Stimulated activated CD8-positive, alpha-beta memory T cell treated with anti-CD3 and anti-CD28 coated beads, Interleukin-15, amount 100 ng/mL, for 24 hours (primary cell): ENCODE results near the gene CLDN19.
"Not testable (repeated sequence)": the region's sequence is repeated elsewhere in the genome, so short reads cannot be mapped to it uniquely, and the experiment has no call there.

Source experiments
- DNase-seq: peaks from one replicate; pipeline ENCODE4 v3.0.0-alpha.2; 2020; ENCODE audit warnings: low read depth

Gene CLDN19

GRCh38 chr1:42737986-42738677, 1.9 kb downstream of the CLDN19 start:
- DNase-seq = no peak

GRCh38 chr1:42737257-42737656, 2.8 kb downstream of the CLDN19 start:
- no peak for DNase-seq

- DNase-seq = no peak
These were observed 3.4 kb downstream of the CLDN19 start for GRCh38 chr1:42736571-42737200.

GRCh38 chr1:42736152-42736551, 3.9 kb downstream of the CLDN19 start:
- DNase-seq = no peak

DNA sequence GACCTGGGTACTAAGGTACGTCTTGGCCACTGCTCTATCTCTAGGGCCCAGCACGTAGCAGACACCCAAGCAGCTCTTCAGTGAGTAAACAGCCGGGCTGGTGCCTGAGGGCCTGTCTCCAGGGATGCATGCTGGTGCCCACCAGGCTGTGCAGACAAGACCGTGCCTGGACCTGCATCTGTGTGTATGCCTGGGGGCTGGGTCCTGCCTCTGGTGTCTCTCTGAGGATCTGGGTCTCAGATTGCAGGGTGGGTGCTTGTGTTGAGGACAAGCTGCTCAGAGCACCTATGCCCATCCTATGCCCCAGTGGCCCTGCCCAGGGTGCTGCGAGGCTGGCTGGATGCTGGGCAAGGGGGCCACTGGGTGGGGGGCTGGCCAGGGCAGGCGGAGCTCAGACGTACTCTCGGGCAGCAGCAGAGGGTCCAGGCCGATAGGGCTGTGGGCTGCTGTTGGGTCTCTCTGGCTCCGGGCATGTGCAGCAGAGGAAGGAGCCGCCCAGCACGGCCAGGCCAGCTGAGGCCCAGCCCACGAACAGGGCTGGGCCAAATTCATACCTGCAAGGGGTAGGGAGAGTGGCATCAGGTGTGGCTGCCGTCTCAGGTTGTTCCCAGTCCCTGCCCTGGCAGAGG, 4.4 kb downstream of the CLDN19 start:
- DNase-seq = no peak

DNA sequence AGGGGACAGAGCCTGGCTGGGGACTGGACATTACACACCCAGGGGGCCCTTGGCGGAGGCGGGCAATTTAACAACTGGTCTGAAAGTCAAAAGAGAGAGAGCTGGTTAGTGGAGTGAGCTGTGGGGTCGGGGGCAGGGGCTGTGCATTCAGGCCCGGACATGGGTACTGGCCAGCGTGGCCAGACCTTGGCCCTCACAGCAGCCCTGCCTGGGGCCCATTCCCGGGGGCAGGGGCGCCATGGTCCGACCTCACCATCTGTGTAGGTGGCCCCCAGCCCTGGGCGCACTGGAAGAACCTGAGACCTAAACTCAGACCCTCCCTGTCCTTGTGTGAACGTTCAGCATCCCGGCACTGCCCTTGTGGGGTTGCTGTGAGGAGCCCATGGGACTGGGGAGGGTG, 5.0 kb downstream of the CLDN19 start:
- no peak for DNase-seq

GRCh38 chr1:42734201-42735035, 5.6 kb downstream of the CLDN19 start:
- no peak for DNase-seq

GRCh38 chr1:42733415-42734200, 6.4 kb downstream of the CLDN19 start:
- no peak for DNase-seq

- DNase-seq = no peak
These were observed 7.8 kb downstream of the CLDN19 start for GRCh38 chr1:42732126-42732680.

- DNase-seq = no peak
These were observed 8.5 kb downstream of the CLDN19 start for GRCh38 chr1:42731585-42731984.

- DNase-seq = no peak
These were observed 9.0 kb downstream of the CLDN19 start for GRCh38 chr1:42730988-42731387.

DNA sequence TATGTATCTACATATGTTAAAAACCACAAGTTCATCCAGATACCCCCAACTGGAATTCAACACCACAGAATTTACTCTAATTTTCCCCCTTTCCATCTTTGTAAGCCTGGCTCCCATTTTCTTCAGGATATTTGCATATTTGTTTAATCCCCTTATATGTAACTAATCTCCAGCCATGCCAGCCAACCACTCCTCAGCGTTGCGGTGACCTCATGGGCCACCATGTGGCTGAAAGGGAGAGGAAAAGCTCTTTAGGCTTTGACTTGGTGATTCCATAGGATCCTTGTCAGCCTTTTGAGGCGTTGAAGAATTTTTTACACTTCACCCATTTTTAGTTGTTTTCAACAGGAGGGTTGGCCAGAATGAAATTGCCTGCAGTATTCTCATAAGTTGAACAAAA, 10.0 kb downstream of the CLDN19 start:
- no peak for DNase-seq

DNA sequence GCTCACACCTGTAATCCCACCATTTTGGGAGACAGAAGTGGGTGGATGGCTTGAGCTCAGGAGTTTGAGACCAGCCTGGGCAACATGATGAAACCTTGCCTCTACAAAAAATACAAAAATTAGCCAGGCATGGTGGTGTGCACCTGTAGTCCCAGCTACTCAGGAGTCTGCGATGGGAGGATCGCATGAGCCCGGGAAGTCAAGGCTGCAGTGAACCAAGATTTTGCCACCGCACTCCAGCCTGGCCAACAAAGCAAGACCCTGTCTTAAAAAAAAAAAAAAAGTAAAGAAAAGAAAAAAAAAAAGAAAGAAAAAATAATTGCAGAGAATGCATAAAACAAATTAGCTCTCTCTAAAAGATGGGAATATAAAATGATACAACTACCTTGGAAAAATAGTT, 14.2 kb downstream of the CLDN19 start:
- DNase-seq = not testable (repeated sequence)

DNA sequence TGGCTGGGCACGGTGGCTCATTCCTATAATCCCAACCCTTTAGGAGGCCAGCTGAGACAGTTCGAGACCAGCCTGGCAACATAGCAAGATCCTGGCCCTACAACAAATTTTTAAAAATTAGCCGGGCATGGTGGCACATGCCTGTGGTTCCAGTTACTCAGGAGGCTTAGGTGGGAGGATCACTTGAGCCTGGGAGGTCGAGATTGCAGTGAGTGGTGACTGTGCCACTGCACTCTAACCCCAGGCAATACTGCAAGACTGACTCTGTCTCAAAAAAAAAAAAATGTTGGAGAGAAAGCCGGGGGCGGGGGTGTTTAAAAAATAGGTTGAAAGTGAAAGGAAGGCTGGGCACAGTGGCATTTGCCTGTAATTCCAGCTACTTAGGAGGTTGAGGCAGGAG, 16.5 kb downstream of the CLDN19 start:
- DNase-seq = no peak

DNA sequence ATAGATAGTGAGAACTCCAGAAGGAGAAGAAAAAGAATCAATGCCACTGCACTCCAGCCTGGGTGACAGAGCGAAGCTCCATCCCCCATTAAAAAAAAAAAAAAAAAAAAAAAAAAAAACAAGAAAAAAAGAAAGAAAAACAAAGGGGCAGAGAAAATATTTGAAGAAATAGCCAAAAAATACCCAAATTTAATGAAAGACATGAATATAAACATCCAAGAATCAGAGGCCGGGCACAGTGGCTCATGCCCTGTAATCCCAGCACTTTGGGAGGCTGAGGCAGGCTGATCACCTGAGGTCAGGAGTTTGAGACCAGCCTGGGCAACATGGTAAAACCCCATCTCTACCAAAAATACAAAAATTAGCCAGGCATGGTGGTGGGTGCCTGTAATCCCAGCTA, 17.6 kb downstream of the CLDN19 start:
- DNase-seq = not testable (repeated sequence)

- no peak for DNase-seq
These were observed 18.1 kb downstream of the CLDN19 start for GRCh38 chr1:42721926-42722325.

DNA sequence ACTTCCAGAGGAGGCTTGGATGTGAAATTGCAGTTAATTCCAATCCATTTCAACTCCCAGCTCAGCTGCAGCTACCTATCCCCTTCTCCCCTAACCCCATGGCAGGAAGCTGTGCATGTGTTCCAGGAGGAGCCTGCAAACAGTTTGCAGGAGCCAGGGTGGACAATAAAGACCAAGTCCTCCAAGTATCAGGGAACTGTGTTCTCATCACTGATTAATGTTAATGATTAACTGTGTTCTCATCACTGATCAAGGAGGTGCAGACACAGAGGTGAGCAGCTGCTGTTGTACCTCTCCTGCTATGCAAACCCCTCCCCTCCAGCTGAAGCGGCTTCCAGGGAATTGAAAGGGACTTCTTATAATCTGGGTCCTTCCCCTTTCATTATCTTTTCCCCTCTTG, 19.2 kb downstream of the CLDN19 start:
- DNase-seq = no peak

DNA sequence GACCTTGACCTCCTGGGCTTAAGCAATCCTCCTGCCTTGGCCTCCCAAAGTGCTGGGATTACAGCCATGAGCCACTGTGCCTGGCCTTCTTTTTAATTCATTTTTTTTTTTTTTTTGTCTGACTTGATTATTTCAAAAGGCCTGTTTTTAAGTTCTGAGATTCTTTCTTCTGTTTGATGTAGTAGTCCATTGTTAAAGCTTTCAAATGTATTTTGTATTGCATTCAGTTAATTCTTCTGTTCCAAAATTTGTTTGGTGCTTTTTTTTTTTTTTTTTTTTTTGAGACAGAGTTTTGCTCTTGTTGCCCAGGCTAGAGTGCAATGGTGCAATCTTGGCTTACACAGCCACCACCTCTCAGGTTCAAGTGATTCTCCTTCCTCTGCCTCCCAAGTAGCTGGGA, 25.6 kb downstream of the CLDN19 start:
- not testable (repeated sequence) for DNase-seq

GRCh38 chr1:42713293-42713692, 26.7 kb downstream of the CLDN19 start:
- DNase-seq = no peak

- not testable (repeated sequence) for DNase-seq
These were observed 27.2 kb downstream of the CLDN19 start for GRCh38 chr1:42712808-42713207.

- DNase-seq = no peak
These were observed 36.1 kb downstream of the CLDN19 start for GRCh38 chr1:42703888-42704464.
